ENCODE measurements around the gene UPK3B.
A peak's percentile ranks its signal among the peaks of the same experiment; 100 is the strongest.
"Not testable (repeated sequence)": the region's sequence is repeated elsewhere in the genome, so short reads cannot be mapped to it uniquely, and the experiment has no call there.

UPK3B gene

DNA sequence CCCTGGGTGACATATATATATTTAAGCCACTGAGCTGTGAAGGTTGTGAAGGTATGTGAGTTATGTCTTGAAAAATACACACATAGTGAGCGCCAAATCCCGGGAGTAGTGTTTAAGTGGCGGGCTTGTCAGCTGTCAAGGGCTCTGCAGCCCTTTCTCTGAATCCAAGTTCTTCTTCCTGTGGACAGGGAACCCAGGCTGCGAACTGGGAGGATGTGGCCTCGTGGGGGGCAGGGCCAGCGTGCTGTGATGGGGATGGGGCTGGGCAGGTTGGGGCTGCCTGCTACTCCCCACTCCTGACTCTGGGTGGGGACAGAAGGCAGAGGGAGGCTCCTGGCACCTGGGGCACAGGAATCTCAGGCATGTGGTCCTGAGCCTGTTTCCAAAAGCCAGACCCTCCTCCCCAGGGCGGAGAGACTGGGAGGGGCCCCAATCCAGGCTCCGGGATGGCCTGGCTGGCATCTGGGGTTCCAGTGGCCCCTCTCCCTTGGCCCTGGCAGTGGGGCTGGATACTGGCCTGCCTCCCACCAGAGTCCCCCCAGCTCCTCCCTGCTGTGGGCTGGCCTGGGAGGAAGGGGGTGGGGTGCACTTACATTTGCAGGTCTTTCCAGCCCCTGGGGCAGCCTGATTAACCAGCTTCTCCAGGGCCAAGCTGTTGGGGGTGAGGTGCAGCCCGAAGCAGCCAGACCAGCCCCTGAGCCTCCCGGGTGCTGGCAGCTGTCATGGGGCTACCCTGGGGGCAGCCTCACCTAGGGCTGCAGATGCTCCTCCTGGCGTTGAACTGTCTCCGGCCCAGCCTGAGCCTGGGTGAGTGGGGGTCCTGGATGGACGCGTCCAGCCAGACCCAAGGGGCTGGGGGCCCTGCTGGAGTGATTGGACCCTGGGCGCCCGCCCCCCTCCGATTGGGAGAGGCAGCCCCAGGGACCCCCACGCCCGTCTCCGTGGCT lies at the start of gene UPK3B:
Gene UPK3B (plus strand): TSS at position 622 of the 947 bp plus-strand sequence. CDS start 101 bp downstream, at position 723.
- no peak for DNase-seq (ENCODE audit: low read depth in 2 of 2)

DNA sequence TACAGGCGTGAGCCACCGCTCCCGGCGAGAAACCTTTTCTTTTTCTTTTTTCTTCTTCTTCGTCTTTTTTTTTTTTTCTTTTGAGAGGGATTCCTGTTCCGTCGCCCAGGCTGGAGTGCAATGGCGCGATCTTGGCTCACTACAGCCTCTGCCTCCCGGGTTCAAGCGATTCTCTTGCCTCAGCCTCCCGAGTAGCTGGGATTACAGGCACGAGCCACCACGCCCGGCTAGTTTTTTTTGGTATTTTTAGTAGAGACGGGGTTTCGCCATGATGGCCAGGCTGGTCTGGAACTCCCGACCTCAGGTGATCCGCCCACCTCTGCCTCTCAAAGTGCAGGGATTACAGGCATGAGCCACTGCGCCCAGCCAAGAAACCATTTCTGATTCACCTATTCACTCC lies 49.6 kb upstream of the UPK3B start:
- DNase-seq (ENCODE audit: low read depth in 2 of 2) = not testable (repeated sequence)

DNA sequence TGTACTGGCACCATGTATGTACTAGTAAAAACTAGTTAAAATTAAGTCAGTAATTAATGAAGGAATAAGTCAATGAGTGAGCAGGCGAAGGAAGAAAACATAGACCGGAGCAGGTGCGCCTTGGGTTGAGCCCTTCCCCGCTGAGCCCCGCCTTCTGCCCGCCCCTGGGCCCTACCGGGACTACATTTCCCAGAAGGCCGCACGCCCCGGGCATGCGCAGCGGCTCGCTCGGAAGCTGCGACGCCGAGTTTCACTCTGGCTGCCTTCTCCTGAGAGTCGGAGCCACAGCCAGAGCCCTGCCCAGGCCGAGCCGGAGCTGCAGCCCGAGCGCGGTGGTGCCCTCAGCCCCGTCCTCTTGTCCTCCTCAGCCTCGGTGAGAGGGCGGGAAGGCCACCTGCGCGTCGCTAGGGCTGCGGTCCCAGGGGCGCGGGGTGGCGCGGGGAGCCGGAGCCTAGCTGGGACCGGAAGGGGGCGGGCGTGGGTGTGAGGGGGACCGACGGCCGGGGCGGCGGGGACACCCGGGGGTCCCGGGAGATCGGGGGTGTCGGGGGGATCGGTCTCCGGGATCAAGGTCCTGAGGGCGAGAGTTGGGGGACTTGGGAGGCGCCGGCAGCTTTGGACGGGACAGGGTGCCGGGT lies 48.8 kb upstream of the UPK3B start, which contains the start of gene DTX2:
Gene DTX2 (plus strand): TSS at position 246 of the 638 bp plus-strand sequence. CDS start 18,801 bp downstream, outside the sequence.
- DNase-seq (ENCODE audit: low read depth in 2 of 2) = peak in 1 of 2 donors; percentile 38

DNA sequence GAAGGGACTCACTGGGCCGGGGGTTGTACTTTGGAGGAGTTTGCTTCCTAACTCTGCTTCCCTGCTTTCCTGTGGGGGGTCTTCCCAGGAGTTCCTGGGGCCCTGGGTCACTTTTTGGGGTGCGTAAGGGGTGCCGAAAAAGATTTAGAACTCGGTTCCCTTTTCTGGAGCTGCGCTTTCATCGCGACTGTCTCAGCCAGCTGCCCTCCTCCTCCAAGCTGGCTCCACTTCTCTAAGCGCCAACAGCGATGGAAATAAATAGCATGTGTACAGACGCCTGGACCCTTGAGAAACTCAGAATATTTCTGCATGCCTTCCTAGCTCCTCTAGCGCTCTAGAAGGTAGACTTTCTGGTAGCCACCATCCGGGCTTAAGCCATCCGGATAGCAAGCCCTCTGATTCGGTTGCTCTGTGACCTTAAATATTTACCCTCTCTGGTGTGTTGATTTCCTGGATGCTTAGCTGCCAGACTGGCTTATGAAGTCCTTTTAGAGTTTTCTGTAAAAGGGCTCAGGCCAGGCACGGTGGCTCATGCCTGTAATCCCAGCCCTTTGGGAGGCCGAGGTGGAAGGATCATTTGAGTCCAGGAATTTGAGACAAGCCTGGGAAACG lies 48.0 kb upstream of the UPK3B start:
- DNase-seq (ENCODE audit: low read depth in 2 of 2) = not testable (repeated sequence)

DNA sequence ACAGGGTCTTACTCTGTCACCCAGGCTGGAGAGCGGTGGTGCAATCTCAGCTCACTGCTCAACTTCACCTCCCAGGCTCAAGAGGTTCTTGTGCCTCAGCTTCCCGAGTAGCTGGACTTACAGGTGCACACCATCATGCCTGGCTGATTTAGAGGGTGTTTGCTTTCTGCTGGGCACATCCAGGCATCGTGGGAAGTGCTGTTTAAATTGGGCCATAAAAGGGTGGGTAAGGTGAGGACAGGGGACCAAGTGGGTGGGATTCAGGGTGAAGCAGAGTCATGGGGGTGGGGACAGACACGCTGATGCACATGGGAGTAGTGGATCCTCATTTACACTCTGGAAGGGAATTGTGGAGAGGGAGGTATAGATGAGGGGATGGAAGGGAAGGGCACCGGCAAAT lies 45.4 kb upstream of the UPK3B start:
- DNase-seq (ENCODE audit: low read depth in 2 of 2) = not testable (repeated sequence)

DNA sequence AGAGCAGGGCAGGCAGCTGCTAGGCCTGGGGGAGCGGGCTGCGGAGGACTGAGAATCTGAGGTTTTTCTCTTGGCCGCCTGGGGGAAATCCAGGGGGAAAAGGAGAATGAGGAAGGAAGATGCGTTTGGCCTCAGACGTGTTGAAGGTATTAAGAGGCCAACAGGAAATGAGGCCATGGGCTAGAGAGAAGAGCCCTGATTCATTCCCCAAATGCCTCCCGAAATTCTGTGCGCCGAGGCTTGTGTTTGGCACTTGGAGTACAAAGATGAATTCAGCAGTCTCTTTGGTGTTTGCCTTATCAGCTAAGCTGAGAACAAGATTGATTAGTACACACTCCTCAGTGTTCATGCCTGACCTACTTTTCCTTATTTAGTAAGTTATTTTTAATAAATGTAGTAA lies 44.4 kb upstream of the UPK3B start:
- not testable (repeated sequence) for DNase-seq (ENCODE audit: low read depth in 2 of 2)

DNA sequence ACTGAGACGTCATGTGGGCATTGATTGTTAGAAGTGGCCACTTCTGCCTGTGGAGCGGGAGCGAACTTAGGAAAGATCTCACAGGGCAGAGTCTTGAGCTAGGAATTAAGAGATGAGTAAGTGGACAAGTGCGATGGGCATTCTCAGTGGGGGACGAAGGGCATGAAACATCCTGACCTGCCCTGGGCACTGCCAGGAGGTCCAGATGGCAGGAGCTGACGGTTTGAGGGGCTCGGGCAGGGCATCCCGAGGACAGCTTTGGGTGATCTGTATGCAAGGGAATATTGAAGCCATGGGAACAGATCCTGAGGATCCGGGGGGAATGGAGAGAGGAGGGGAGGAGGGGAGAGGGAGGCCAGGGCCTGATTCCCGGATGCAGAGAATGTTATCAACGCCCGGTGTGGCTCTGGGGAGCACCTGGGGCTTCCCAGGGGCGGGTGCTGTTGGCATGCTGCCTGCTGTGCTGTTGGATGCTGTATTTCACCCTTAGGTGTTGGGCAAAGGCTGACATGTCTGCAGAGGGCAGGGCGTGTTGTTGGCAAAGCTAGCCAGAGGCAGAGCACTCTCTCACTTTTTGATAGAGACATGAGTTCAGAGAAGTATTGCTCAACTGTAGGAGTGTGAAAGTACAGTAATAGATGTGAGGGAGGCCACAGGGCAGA lies 42.5 kb upstream of the UPK3B start:
- not testable (repeated sequence) for DNase-seq (ENCODE audit: low read depth in 2 of 2)

DNA sequence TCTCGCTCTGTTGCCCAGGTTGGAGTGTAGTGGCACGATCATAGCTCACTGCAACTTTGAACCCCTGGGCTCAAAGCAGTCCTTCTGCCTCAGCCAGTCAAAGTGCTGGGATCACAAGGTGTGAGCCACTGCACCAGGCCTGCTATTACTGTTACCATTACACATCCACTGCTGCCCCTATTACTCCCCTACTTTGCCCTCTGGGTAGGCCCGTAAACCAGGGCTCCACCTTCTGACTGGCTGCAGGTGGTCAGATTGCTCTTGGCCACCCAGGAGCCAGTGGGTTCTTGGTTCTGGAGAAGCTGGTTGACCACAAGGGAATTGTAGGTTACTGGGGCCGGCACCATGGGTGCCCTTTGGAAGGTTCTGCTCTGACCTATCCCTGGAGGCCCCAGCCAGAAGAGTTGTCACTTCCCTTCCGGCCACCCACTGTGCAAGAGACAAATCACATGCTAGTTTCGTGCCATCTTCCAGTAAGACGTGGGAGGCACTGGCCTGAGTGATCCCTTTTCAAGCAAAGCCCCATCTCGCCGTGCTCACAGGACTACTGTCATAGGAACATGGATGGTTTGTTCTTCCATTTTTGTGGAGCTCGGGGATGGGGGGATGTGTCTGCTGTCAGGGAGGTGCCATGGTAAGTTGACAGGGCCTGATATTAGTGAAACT lies 38.7 kb upstream of the UPK3B start:
- DNase-seq (ENCODE audit: low read depth in 2 of 2) = not testable (repeated sequence)

DNA sequence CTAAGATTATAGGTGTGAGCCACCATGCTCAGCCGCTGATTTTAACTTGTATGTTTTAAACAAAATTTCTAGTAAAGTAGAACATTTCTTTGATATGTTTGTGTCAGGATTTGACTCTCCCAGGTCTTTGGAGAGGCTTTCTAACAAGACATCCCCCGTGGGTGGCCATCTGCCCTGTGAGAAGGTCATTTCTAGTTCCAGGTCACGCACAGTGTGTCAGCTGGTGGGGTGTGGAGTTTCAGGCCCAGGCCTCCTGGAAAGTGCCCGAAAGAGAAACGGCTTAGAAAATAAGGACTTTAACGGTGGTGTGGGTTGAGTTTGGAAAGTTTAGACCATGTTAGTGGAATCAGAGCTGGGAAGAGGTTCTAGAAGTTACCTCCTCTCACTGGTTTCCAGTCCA lies 37.3 kb upstream of the UPK3B start:
- not testable (repeated sequence) for DNase-seq (ENCODE audit: low read depth in 2 of 2)

DNA sequence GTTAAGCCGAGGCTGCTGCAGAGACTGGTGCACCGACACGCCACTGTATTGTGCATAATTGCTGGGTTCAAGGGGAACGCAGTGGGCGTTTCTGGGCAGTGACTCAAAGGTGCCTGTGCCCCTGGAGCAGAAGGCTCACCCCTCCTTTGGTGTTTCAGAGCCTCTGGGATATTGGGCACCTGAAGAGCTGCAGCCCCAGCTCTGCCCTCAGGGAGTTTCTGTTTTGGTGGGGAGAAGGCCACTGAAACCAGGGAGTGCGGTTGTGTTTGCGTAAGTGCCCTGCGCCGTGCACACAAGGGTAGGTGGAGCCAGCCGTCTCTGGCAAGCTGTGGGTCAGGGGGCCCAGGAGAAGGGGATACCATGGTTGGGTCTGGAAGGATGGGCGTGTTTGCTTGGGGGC lies 34.1 kb upstream of the UPK3B start:
- DNase-seq (ENCODE audit: low read depth in 2 of 2) = not testable (repeated sequence)

DNA sequence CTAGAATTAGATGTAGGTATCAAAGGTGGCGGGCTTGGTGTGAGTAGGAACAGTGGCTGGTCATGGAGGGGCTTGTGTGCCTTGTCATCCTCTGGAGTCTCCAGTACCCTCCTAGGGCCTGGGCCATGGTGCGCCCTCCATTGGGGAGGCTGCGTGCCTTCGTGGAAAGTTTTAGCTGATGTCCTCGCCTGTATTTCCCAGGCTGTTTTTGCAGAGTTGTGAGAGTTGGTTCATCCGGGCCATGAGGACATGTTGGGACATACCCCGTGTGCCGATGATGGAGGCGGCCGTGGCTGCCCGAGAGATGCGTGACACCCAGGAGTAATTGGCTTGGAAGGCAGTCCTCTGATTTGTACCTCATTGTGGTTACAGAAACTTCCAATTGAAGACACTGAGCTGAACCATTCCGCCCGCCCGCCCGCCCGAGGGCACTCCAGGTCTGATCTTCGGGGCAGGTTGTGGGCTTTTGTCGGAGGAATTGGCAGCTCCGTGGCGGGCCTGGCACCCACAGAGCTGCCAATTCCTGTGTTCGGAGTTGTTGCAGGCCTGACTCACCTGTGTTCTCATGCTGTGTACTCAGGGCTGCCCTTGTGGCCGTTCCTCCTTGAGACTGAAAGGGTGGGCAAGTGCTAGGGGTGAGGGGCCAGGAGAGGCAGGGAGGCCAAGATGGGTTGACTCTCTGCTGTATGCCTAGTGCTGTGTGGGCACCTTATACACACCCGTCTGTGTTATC lies 33.4 kb upstream of the UPK3B start:
- DNase-seq (ENCODE audit: low read depth in 2 of 2) = not testable (repeated sequence)

DNA sequence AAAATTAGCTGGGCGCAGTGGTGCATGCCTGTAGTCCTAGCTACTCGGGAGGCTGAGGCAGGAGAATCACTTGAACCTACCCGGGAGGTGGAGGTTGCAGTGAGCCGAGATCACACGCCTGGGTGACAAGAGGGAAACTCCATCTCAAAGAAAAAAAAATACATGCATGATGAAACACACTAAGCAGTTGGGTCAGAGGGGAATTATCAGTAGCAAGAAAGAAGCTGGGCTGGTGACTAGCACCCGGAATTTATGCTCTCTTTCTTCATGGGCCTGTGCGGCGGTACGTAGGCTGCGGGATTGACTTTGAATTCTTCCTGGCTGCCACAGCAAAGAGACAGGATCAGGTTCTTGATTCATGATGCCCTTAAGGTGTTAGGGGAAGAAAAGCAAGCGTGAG lies 30.7 kb upstream of the UPK3B start:
- DNase-seq (ENCODE audit: low read depth in 2 of 2) = not testable (repeated sequence)

DNA sequence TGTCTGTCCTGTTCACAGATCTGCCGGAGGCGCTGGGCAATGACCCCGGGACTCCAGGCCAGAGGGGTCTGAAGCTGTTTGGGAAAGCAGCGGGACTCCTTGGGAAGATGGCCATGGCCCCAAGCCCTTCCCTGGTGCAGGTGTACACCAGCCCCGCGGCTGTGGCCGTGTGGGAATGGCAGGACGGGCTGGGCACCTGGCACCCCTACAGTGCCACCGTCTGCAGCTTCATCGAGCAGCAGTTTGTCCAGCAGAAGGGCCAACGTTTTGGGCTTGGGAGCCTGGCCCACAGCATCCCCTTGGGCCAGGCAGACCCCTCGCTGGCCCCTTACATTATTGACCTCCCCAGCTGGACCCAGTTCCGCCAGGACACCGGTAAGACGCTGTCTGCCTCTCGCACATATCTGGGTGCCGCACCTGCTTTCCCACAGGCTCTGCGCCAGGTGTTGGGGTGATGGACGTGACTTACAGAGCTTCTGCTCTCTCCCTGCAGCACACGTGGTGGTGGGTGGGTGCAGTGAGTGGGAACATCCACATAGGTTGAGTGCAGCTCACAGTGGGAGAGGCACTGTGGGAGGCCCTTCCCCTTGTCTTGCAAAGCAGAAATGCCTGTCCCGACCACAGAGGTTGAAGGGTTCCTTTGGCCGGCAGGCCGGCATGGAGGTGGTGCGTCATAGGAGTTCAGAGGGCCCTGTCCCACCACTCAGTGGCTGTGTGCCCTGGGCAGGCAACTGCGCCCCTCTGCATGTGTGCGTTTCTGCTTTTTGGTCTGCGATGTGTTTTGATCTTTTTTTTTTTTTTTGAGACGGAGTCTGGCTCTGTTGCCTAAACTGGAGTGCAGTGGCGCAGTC lies 29.7 kb upstream of the UPK3B start:
- DNase-seq (ENCODE audit: low read depth in 2 of 2) = not testable (repeated sequence)

DNA sequence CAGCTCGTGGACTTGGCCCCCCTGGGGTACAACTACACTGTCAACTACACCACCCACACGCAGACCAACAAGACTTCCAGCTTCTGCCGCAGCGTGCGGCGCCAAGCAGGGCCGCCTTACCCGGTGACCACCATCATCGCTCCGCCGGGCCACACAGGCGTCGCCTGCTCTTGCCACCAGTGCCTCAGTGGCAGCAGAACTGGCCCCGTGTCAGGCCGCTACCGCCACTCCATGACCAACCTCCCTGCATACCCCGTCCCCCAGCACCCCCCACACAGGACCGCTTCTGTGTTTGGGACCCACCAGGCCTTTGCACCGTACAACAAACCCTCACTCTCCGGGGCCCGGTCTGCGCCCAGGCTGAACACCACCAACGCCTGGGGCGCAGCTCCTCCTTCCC lies 27.7 kb upstream of the UPK3B start:
- DNase-seq (ENCODE audit: low read depth in 2 of 2) = not testable (repeated sequence)

DNA sequence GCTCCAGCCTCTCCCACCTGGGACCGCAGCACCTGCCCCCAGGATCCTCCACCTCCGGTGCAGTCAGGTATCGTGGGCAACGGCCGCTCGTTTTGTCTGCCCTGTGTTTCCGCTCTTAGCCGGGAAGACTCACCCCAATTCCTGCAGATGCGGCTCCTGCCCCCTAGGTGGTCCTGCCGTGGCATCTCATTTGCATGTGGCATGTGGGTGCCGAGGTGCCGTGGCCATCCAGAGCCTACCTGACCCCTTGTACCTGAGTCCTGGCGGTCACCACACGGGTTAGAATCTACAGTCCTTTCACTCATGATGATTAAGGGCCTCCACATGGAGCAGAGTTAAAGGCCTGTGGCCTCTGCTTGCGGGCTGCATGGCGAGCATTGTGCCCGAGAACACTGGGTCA lies 27.3 kb upstream of the UPK3B start:
- DNase-seq (ENCODE audit: low read depth in 2 of 2) = not testable (repeated sequence)

DNA sequence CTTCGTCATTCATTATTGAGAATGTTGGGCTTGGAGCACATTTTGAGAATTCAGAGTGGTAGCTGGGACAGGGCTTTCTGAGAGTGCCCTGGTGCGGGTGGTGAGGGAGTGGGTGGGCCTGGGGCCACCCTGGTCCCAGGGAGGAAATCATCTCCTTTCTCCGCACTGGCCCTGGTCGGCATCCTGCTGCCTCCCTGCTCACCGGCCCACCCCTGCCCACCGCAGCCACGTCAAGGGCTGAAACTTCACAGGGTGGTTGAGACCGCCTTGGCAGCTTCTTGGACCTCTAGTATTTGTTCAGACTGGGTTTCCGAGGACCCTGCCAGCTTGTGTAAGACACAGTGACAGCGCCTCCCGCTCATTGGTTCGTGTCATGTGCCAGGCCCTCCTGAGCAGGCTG lies 25.9 kb upstream of the UPK3B start:
- not testable (repeated sequence) for DNase-seq (ENCODE audit: low read depth in 2 of 2)

DNA sequence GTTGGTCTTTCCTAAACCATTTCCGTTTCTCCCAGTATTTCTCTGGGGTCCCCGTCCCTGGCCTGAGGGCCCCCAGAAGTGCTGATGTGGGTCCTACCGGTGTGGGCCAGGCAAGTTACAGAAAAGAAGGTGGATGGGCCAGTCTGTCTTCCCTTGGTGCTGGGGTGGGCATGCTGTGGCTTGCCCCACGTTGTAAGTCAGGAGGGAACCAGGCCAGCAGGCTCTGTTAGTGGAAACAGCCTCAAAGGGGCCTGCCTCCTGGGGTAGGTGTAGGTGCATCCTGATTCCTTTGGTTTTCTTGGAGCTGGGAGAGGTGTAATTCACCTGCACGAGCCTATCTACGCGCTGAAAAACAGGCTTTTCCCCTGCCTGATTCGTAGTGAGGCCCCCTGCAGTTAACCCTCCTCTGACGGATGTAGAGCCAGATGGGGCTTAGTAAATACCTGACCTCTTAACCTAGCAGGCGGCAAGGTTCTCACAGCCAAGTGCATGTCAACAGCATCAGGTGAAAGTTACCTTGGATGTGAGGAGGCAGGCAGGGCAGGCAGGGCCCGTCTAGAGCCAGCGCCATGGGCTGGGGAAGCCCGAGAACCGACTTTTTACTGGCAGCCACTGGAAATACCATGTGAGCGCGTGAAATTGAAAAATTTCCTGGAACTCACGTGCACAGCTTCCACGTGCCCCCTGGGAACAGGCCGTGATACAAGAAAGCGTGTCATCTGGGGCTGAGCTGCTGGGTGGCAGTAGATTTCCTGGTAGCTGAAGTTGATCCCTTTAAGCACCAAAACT lies 24.3 kb upstream of the UPK3B start:
- DNase-seq (ENCODE audit: low read depth in 2 of 2) = not testable (repeated sequence)

DNA sequence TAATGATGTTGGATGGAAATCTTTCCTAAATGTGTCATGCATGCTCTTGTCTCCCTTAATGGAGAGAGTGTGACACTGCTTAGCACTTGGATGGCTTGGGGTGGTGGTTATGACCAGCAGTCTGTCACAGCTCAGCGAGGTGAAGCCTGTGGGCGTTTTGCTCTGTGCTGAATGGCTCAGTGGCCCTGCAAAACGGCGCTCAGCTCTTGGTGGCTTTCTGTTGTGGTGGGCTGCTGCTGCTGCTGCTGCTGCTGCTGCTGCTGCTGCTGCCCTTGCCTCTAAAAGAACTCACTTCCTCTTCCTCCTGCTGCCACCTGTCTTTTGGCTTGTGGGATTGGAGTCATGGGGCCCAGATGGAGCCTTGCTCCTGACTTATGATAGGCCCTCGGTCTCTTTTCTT lies 23.7 kb upstream of the UPK3B start:
- peak in 1 of 2 donors; percentile 38 for DNase-seq (ENCODE audit: low read depth in 2 of 2)

DNA sequence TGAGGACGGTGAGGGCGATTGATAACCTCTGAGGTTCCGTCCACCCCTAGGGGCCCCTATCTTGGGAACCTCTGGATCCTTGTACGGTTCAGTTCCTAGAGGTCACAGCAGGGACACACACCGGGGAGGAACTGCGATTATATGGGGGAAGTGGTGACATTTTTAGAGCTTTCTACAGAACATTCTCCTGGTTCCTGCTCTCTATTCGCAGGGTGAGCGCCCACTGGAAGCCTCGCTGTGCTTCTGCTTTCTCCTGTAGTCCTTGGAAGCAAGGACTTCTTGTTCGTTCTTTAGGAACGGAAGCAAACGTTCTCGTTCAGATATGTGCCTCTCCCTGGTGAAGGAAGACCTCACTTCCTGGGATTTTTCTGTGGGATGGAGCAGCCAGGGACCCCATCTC lies 22.4 kb upstream of the UPK3B start:
- not testable (repeated sequence) for DNase-seq (ENCODE audit: low read depth in 2 of 2)

Data from stimulated activated CD8-positive, alpha-beta memory T cell treated with anti-CD3 and anti-CD28 coated beads, Interleukin-7, amount 100 ng/mL, for 4 hours (primary cell).